Measurements from ENCODE around the gene MAN2C1.
"Not testable (repeated sequence)": the region's sequence is repeated elsewhere in the genome, so short reads cannot be mapped to it uniquely, and the experiment has no call there.

- not testable (repeated sequence) for TF ChIP-seq SUZ12 (IDR thresholded peaks at IDR 0.05; ENCODE audit: extremely low read depth, insufficient read depth, insufficient read length); ZNF274 (IDR thresholded peaks at IDR 0.05; ENCODE audit: low read depth, low read length)
Observed at GRCh38 chr15:75312548-75312947, 55.9 kb downstream of the MAN2C1 start.
